Activated CD4-positive, alpha-beta memory T cell treated with anti-CD3 and anti-CD28 coated beads for 36 hours (primary cell): ENCODE results near the gene SEMA6D. TPM values are rescaled to one million over a fixed set of nuclear protein-coding genes. Genes with fewer than 3 reads are reported as not detected.

ENCODE experiments used
- CTCF ChIA-PET: fragments of 350-600 bp; sonication (Branson Sonifier 250); formaldehyde crosslinking; loops from one replicate; lab custom pipeline; 2021; ENCODE audit warnings: antibody characterized with exemption, inconsistent platforms; lab: Charles Lee
- POLR2A ChIA-PET: fragments of 350-600 bp; sonication (Branson Sonifier 250); formaldehyde crosslinking; loops from one replicate; lab custom pipeline; 2021; ENCODE audit warnings: antibody characterized with exemption; lab: Charles Lee
- DNase-seq: peaks from one replicate; pipeline ENCODE4 v3.0.0-alpha.2; 2020
- H3K27ac Mint-ChIP-seq: one replicate; pipeline ENCODE4 v1.8.0; 2021; ENCODE audit warnings: mixed read lengths
- H3K27me3 Mint-ChIP-seq: one replicate; pipeline ENCODE4 v1.8.0; 2021; ENCODE audit warnings: mixed read lengths
- H3K36me3 Mint-ChIP-seq: one replicate; pipeline ENCODE4 v1.8.0; 2021; ENCODE audit warnings: mixed read lengths
- H3K4me1 Mint-ChIP-seq: one replicate; pipeline ENCODE4 v1.8.0; 2021; ENCODE audit warnings: low read depth, mixed read lengths
- H3K4me3 Mint-ChIP-seq: one replicate; pipeline ENCODE4 v1.8.0; 2021; ENCODE audit warnings: mild to moderate bottlenecking, mixed read lengths
- H3K9me3 Mint-ChIP-seq: one replicate; pipeline ENCODE4 v1.8.0; 2021; ENCODE audit warnings: mixed read lengths
- intact Hi-C: fragments of 100-400 bp; cut with micrococcal nuclease; formaldehyde crosslinking; loops from one replicate; pipeline ENCODE4 v1.15.1; 2023
- total RNA-seq, 2 experiments: library from RNA; stranded (reverse); gene quantifications; one replicate each; pipeline ENCODE4 v1.2.3, GENCODE V29; 2021

The SEMA6D gene
- total RNA-seq, 2 experiments from 2014 or later = not detected

GRCh38 chr15:47820057-47820746, 102.9 kb downstream of the SEMA6D start:
- no peaks in the 10 kb centered on the region for H3K36me3 Mint-ChIP-seq
- POLR2A ChIA-PET = no interaction called here
- DNase-seq = no peak
- intact Hi-C loops = no loop called here
- H3K27ac Mint-ChIP-seq = no peak overlapping the region
- no peaks in the 10 kb centered on the region for H3K4me1 Mint-ChIP-seq
- CTCF ChIA-PET = interaction anchor here (1.2 kb wide), 1 partner anchor 302 kb away, joined by 4 read pairs; no protein-coding TSS in a partner anchor
- H3K4me3 Mint-ChIP-seq = no peak overlapping the region
- H3K9me3 Mint-ChIP-seq = no peaks in the 10 kb centered on the region
- H3K27me3 Mint-ChIP-seq = peaks cover 17% of the 10 kb centered on the region

- Mint-ChIP-seq H3K9me3 (no peaks in the 10 kb centered on the region), H3K36me3 (no peaks in the 10 kb centered on the region), H3K4me3 (no peak overlapping the region), H3K4me1 (no peaks in the 10 kb centered on the region), H3K27me3 (peaks cover 17% of the 10 kb centered on the region), H3K27ac (no peak overlapping the region)
- DNase-seq = no peak
- POLR2A ChIA-PET = no interaction called here
- intact Hi-C loops = no loop called here
- CTCF ChIA-PET = interaction anchor here (1.2 kb wide), 1 partner anchor 303 kb away, joined by 4 read pairs; no protein-coding TSS in a partner anchor
These were observed 103.5 kb downstream of the SEMA6D start for GRCh38 chr15:47820747-47821319.

DNA sequence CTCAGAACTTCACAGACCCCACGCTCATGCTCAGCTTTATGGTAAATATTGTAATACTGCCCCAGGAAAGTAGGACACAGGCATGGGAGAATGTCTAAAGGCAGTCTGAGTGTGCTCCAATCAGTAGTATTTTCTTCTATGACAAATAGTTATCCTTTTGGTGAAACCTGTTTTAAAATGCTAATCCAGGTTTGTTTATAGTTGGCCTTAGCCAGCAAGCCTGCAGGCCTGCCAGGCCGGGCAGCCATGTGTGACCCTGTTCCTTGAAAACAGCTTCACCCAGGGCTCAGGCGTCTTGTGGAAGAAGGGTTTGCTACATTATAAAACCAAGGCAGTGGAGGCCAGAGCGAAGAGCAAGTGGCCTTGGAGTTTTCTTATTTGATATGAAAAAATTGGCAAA, 104.7 kb downstream of the SEMA6D start:
- ChIA-PET POLR2A (no interaction called here), CTCF (no interaction called here)
- no peak for DNase-seq
- Mint-ChIP-seq H3K4me1 (no peaks in the 10 kb centered on the region), H3K4me3 (no peak overlapping the region), H3K27me3 (peaks cover 17% of the 10 kb centered on the region), H3K36me3 (no peaks in the 10 kb centered on the region), H3K27ac (no peak overlapping the region), H3K9me3 (no peaks in the 10 kb centered on the region)
- intact Hi-C loops = no loop called here
